SK-N-SH (cell line): Measurements from ENCODE around the gene TSTD1. TPM values are rescaled to one million over a fixed set of nuclear protein-coding genes. Genes with fewer than 3 reads are reported as not detected.

Source experiments
- CTCF ChIA-PET: fragments of 300-600, 350-600 bp; formaldehyde crosslinking; extraction: SDS; loops from one replicate; lab custom pipeline; 2021; lab: Yijun Ruan, JAX
- POLR2A ChIA-PET: fragments of 350-600 bp; sonication (Branson Sonifier 250); formaldehyde crosslinking; extraction: SDS; loops from one replicate; lab custom pipeline; 2020; ENCODE audit warnings: antibody characterized with exemption, inconsistent platforms; lab: Yijun Ruan, JAX
- DNase-seq: peaks from one replicate; pipeline ENCODE4 v3.0.0; 2012
- H2AFZ ChIP-seq: fragments of 200-600 bp; sonication (generic); 2 replicates; pipeline ENCODE4 v1.8.1; 2016; ENCODE audit warnings: antibody characterized with exemption, mild to moderate bottlenecking, low read depth
- H3F3A ChIP-seq: fragments of 200-600 bp; sonication (generic); replicated peaks from 2 replicates; pipeline ENCODE3; 2016; ENCODE audit warnings: antibody characterized with exemption, mild to moderate bottlenecking; ENCODE audit not compliant: insufficient read depth
- H3K27ac ChIP-seq, 2 experiments: fragments of 200-500 bp in 1 of 2; fragments of 200-600 bp in 1 of 2; sonication (Bioruptor generic) in 1 of 2; sonication (generic), shearing (Covaris generic) in 1 of 2; 2 replicates each; pipeline versions ENCODE4 v1.5.1 to v1.6.1; 2014 to 2016; ENCODE audit warnings: low read depth in 2 of 2, inconsistent platforms in 1 of 2, low read length in 1 of 2, mild to moderate bottlenecking in 1 of 2, mixed read lengths in 1 of 2
- H3K27me3 ChIP-seq: fragments of 200-600 bp; sonication (generic), shearing (Covaris generic); 2 replicates; pipeline ENCODE4 v1.6.1; 2016; ENCODE audit warnings: mixed run types; ENCODE audit not compliant: insufficient read depth
- H3K36me3 ChIP-seq, 2 experiments: fragments of 200-500 bp in 1 of 2; fragments of 200-600 bp in 1 of 2; sonication (Bioruptor generic) in 1 of 2; sonication (generic) in 1 of 2; replicated peaks in 1 of 2; 2 replicates each; pipeline versions ENCODE3 to v1.5.1; 2014 to 2016; ENCODE audit warnings: low read length in 1 of 2, mild to moderate bottlenecking in 1 of 2; ENCODE audit not compliant: insufficient read depth in 2 of 2, control insufficient read depth in 1 of 2
- H3K4me1 ChIP-seq, 2 experiments: fragments of 200-500 bp in 1 of 2; fragments of 200-600 bp in 1 of 2; sonication (Bioruptor generic) in 1 of 2; sonication (generic), shearing (Covaris generic) in 1 of 2; 2 replicates each; pipeline versions ENCODE4 v1.5.1 to v1.6.1; 2014 to 2016; ENCODE audit warnings: low read depth in 1 of 2, low read length in 1 of 2, mixed run types in 1 of 2; ENCODE audit not compliant: insufficient read depth in 2 of 2, control insufficient read depth in 1 of 2
- H3K4me2 ChIP-seq: fragments of 200-600 bp; sonication (generic), shearing (Covaris generic); 2 replicates; pipeline ENCODE4 v1.6.1; 2017; ENCODE audit warnings: mixed run types
- H3K4me3 ChIP-seq, 2 experiments: fragments of 200-500 bp in 1 of 2; fragments of 200-600 bp in 1 of 2; sonication (Bioruptor generic) in 1 of 2; sonication (generic), shearing (Covaris generic) in 1 of 2; 2 replicates each; pipeline versions ENCODE4 v1.5.1 to v1.8.1; 2014 to 2016; ENCODE audit warnings: low read depth in 2 of 2, inconsistent platforms in 1 of 2, low read length in 1 of 2, mild to moderate bottlenecking in 1 of 2, mixed read lengths in 1 of 2, moderate library complexity in 1 of 2
- H3K79me2 ChIP-seq: fragments of 200-600 bp; sonication (generic); 2 replicates; pipeline ENCODE4 v1.8.1; 2017; ENCODE audit warnings: mild to moderate bottlenecking; ENCODE audit not compliant: insufficient read depth
- H3K9ac ChIP-seq: fragments of 200-600 bp; sonication (generic); 2 replicates; pipeline ENCODE4 v1.6.1; 2017; ENCODE audit warnings: mixed run types
- H3K9me2 ChIP-seq: fragments of 200-600 bp; sonication (generic); 2 replicates; pipeline ENCODE4 v1.6.1; 2017; ENCODE audit warnings: mixed run types
- H3K9me3 ChIP-seq: fragments of 200-600 bp; sonication (generic); 2 replicates; pipeline ENCODE4 v1.6.1; 2017; ENCODE audit warnings: mixed run types, mild to moderate bottlenecking, moderate library complexity
- H4K20me1 ChIP-seq: fragments of 200-600 bp; sonication (generic); 2 replicates; pipeline ENCODE4 v1.6.1; 2017; ENCODE audit warnings: mild to moderate bottlenecking, mixed run types; ENCODE audit not compliant: insufficient read depth
- ELF1 ChIP-seq: IDR thresholded peaks from 2 replicates; pipeline ENCODE4 v1.4.0; 2012
- EZH2phosphoT487 ChIP-seq: fragments of 200-600 bp; sonication (generic); IDR thresholded peaks from 2 replicates; pipeline ENCODE4 v1.6.1; 2017; ENCODE audit warnings: low read depth, mixed run types, mild to moderate bottlenecking, antibody characterized with exemption, moderate library complexity, borderline replicate concordance
- FOSL2 ChIP-seq: IDR thresholded peaks from 2 replicates; pipeline ENCODE4 v1.4.0; 2012; ENCODE audit warnings: low read depth, mild to moderate bottlenecking, moderate library complexity, borderline replicate concordance
- FOXJ3 ChIP-seq: sonication (generic); formaldehyde crosslinking; IDR thresholded peaks from 2 replicates; pipeline ENCODE4 v1.5.1; 2020; ENCODE audit warnings: mild to moderate bottlenecking, missing genetic modification reagents
- GABPA ChIP-seq: IDR thresholded peaks from 2 replicates; pipeline ENCODE4 v1.4.0; 2012; ENCODE audit warnings: low read depth, mild to moderate bottlenecking
- GATA2 ChIP-seq: sonication (generic); formaldehyde crosslinking; IDR thresholded peaks from 2 replicates; pipeline ENCODE4 v1.5.0; 2020; ENCODE audit warnings: mild to moderate bottlenecking, missing genetic modification reagents
- JUND ChIP-seq: IDR thresholded peaks from 2 replicates; pipeline ENCODE4 v1.4.0; 2012
- NFIC ChIP-seq: IDR thresholded peaks from 2 replicates; pipeline ENCODE4 v1.4.0; 2012; ENCODE audit warnings: borderline replicate concordance
- NRF1 ChIP-seq: IDR thresholded peaks from 2 replicates; pipeline ENCODE4 v1.6.1; 2012; ENCODE audit warnings: low read depth, mild to moderate bottlenecking, low read length
- POLR2AphosphoS5 ChIP-seq: IDR thresholded peaks from 2 replicates; pipeline ENCODE4 v1.6.1; 2012; ENCODE audit warnings: low read depth, low read length
- RFX5 ChIP-seq: IDR thresholded peaks from 2 replicates; pipeline ENCODE4 v1.6.1; 2012; ENCODE audit warnings: mild to moderate bottlenecking, improper control_type of control experiment, low read length
- RXRA ChIP-seq: IDR thresholded peaks from 2 replicates; pipeline ENCODE4 v1.4.0; 2012; ENCODE audit warnings: low read depth, mild to moderate bottlenecking, borderline replicate concordance
- SMC3 ChIP-seq: IDR thresholded peaks from 2 replicates; pipeline ENCODE4 v1.6.1; 2012; ENCODE audit warnings: low read depth, low read length, improper control_type of control experiment
- TCF12 ChIP-seq: IDR thresholded peaks from 2 replicates; pipeline ENCODE4 v1.4.0; 2012
- TEAD4 ChIP-seq: IDR thresholded peaks from 2 replicates; pipeline ENCODE4 v1.4.0; 2012; ENCODE audit warnings: mild to moderate bottlenecking, borderline replicate concordance; ENCODE audit not compliant: insufficient read depth
- YY1 ChIP-seq: IDR thresholded peaks from 2 replicates; pipeline ENCODE4 v1.4.0; 2012; ENCODE audit warnings: low read depth, mild to moderate bottlenecking
- WGBS: methylation state at CpG from one replicate; pipeline ENCODE4 v1.1.6; 2017; ENCODE audit warnings: low lambda C conversion rate; 5-methylcytosine and 5-hydroxymethylcytosine counted together
- polyA plus RNA-seq, 3 experiments: library from polyadenylated mRNA; depleted of rRNA; stranded (reverse); fragments of >200 nt; gene quantifications; 2 replicates each; pipeline ENCODE4 v1.2.3, GENCODE V29; 2012
- TF ChIP-seq, protein P1 (sequence below): IDR thresholded peaks from 2 replicates; pipeline ENCODE4 v1.4.0; 2012; ENCODE audit warnings: low read depth
- TF ChIP-seq, protein P2 (sequence below): fragments of 150-350 bp; IDR thresholded peaks from 2 replicates; pipeline ENCODE4 v1.6.1; 2016; ENCODE audit warnings: mild to moderate bottlenecking, low read depth, low read length
- TF ChIP-seq, protein P3 (sequence below): IDR thresholded peaks from 2 replicates; pipeline ENCODE4; 2012
- TF ChIP-seq, protein P4 (sequence below): IDR thresholded peaks from 2 replicates; pipeline ENCODE4 v1.6.1; 2012; ENCODE audit warnings: mild to moderate bottlenecking, low read depth, low read length, moderate library complexity

Gene TSTD1
- polyA plus RNA-seq, 1 of the 3 experiments (the other 2 are of a cell fraction) = 93.9 TPM

DNA sequence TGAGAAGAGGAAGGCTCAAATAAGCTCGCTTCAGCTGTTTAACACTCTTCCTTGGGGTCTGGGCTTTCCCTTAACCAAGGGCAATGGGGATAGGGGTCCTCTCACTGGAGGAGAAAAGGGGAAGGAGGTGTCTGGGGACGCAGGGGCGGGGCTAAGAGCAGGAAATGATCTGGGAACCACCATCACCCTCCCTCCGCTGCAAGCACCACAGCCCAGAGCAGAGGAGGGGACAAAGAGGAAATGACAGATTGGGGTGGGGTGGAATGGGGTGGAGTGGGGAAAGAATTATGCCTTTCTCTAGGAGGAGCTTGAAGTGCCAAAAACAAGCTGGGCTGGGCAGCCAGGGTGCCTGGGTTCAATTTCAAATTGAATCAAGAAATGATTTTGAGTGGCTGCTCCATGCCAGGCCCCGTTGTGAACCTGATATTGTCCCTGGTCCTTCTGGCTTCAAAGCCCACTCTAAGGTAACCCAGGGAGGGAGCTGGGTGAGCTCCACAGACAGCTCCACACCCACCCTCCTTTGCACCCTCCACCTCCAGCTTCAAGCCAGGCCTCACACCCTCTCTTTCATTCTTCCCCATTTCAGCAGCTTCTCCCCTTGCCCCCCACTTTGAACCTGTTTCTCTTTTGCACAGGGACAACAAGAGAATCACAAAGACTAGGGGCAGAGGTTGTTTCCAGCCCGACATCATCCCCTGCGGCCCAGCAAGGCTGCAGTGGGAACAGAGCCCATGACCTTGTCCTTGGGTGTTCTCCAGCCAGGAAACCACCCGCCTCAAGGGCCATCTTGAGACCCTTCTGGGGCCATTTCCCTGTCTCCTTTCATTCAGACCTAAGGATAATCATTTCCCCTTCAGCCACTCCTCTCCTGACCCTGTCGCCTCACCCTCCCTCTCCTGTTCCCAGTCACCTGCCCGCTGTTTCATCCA, 29.8 kb upstream of the TSTD1 start:
- Histone ChIP-seq H3F3A (no peaks in the 10 kb centered on the region), H4K20me1 (no peaks in the 10 kb centered on the region), H3K36me3 (no peaks in the 10 kb centered on the region), H3K27me3 (peaks cover 9% of the 10 kb centered on the region; the same call in 1 of the 2 replicates), H3K4me1 (no peaks in the 10 kb centered on the region), H3K9ac (no peak overlapping the region), H3K9me2 (no peaks in the 10 kb centered on the region), H3K9me3 (no peaks in the 10 kb centered on the region), H3K79me2 (no peaks in the 10 kb centered on the region), H3K4me2 (no peak overlapping the region), H3K27ac (no peak overlapping the region), H2AFZ (peak overlapping the region; percentile 46; the same call in 1 of the 2 replicates), H3K4me3 (no peak overlapping the region)
- DNase-seq = no peak
- POLR2A ChIA-PET = no interaction called here
- TF ChIP-seq RFX5 (no peak), GABPA (no peak), NRF1 (no peak), SMC3 (no peak), EZH2phosphoT487 (no peak), TCF12 (no peak), JUND (no peak)
- TF ChIP-seq, protein P1, sequence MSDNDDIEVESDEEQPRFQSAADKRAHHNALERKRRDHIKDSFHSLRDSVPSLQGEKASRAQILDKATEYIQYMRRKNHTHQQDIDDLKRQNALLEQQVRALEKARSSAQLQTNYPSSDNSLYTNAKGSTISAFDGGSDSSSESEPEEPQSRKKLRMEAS = no peak
- TF ChIP-seq, protein P2, sequence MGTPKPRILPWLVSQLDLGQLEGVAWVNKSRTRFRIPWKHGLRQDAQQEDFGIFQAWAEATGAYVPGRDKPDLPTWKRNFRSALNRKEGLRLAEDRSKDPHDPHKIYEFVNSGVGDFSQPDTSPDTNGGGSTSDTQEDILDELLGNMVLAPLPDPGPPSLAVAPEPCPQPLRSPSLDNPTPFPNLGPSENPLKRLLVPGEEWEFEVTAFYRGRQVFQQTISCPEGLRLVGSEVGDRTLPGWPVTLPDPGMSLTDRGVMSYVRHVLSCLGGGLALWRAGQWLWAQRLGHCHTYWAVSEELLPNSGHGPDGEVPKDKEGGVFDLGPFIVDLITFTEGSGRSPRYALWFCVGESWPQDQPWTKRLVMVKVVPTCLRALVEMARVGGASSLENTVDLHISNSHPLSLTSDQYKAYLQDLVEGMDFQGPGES = no peak
- TF ChIP-seq, protein P3, sequence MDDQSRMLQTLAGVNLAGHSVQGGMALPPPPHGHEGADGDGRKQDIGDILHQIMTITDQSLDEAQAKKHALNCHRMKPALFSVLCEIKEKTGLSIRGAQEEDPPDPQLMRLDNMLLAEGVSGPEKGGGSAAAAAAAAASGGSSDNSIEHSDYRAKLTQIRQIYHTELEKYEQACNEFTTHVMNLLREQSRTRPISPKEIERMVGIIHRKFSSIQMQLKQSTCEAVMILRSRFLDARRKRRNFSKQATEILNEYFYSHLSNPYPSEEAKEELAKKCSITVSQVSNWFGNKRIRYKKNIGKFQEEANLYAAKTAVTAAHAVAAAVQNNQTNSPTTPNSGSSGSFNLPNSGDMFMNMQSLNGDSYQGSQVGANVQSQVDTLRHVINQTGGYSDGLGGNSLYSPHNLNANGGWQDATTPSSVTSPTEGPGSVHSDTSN = no peak
- CTCF ChIA-PET = interaction anchor here (1.6 to 22.7 kb wide), 2 partner anchors 9 to 28 kb away, joined by 3 to 198 read pairs; partner anchors contain the start of gene KLHDC9
- WGBS = 70% methylated on average over 10 of the region's 10 CpGs

DNA sequence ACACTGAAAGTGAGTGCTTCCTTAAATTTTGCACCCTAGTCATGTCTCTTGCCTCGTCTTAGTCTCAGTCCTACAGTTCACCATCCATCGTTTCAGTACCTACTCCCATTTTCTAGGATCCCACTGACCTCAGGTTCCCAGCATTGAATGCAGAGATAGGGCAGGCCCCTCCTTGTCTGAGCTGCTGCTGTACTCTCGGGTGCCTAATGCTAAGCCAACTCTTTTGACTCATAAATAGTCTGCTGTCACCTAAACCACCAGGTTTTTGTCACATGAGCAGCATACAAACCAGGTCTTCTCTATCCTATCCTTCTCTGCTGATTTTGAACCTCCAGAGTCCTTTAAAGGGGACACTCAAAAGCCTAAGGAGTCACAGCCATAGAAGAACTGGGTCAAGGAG, 27.9 kb upstream of the TSTD1 start:
- Histone ChIP-seq H3K36me3 (no peaks in the 10 kb centered on the region), H2AFZ (no peak overlapping the region), H3K27ac (no peak overlapping the region), H3K9me3 (no peaks in the 10 kb centered on the region), H3K9ac (no peak overlapping the region), H4K20me1 (no peaks in the 10 kb centered on the region), H3K4me2 (no peak overlapping the region), H3K4me1 (no peaks in the 10 kb centered on the region), H3K79me2 (no peaks in the 10 kb centered on the region), H3F3A (no peaks in the 10 kb centered on the region), H3K9me2 (no peaks in the 10 kb centered on the region), H3K4me3 (no peak overlapping the region), H3K27me3 (peaks cover 9% of the 10 kb centered on the region; the same call in 1 of the 2 replicates)
- TF ChIP-seq, protein P3 = no peak
- TF ChIP-seq POLR2AphosphoS5 = no peak
- TF ChIP-seq GATA2 (CRISPR knock-in tag) = no peak
- no peak for TF ChIP-seq ELF1
- TF ChIP-seq EZH2phosphoT487 = no peak
- TF ChIP-seq SMC3 = no peak
- no peak for TF ChIP-seq NFIC
- TF ChIP-seq TEAD4 = no peak
- TF ChIP-seq YY1 = no peak
- no peak for TF ChIP-seq GABPA
- TF ChIP-seq FOXJ3 (CRISPR knock-in tag) = no peak
- TF ChIP-seq FOSL2 = no peak
- no peak for TF ChIP-seq RXRA
- TF ChIP-seq, protein P4, sequence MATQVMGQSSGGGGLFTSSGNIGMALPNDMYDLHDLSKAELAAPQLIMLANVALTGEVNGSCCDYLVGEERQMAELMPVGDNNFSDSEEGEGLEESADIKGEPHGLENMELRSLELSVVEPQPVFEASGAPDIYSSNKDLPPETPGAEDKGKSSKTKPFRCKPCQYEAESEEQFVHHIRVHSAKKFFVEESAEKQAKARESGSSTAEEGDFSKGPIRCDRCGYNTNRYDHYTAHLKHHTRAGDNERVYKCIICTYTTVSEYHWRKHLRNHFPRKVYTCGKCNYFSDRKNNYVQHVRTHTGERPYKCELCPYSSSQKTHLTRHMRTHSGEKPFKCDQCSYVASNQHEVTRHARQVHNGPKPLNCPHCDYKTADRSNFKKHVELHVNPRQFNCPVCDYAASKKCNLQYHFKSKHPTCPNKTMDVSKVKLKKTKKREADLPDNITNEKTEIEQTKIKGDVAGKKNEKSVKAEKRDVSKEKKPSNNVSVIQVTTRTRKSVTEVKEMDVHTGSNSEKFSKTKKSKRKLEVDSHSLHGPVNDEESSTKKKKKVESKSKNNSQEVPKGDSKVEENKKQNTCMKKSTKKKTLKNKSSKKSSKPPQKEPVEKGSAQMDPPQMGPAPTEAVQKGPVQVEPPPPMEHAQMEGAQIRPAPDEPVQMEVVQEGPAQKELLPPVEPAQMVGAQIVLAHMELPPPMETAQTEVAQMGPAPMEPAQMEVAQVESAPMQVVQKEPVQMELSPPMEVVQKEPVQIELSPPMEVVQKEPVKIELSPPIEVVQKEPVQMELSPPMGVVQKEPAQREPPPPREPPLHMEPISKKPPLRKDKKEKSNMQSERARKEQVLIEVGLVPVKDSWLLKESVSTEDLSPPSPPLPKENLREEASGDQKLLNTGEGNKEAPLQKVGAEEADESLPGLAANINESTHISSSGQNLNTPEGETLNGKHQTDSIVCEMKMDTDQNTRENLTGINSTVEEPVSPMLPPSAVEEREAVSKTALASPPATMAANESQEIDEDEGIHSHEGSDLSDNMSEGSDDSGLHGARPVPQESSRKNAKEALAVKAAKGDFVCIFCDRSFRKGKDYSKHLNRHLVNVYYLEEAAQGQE = no peak
- no peak for TF ChIP-seq NRF1
- POLR2A ChIA-PET = no interaction called here
- 51% methylated on average over 3 of the region's 3 CpGs for WGBS
- no peak for DNase-seq
- CTCF ChIA-PET = no interaction called here
